GM18909 (cell line): ENCODE results near the gene RAD50.
A peak's percentile ranks its signal among the peaks of the same experiment; 100 is the strongest.
"Not testable (repeated sequence)": the region's sequence is repeated elsewhere in the genome, so short reads cannot be mapped to it uniquely, and the experiment has no call there.

Experiments used
- ATAC-seq: cut with Tn5 transposase; IDR thresholded peaks from one replicate; pipeline ENCODE4 v1.9.1; 2021; ENCODE audit warnings: mild to moderate bottlenecking; ENCODE audit not compliant: unreplicated experiment, poor library complexity

The RAD50 gene

GRCh38 chr5:132556153-132556762 lies 519 bp upstream of the RAD50 start:
- ATAC-seq: no peak

- ATAC-seq: peak; percentile 41
These were observed 848 bp downstream of the RAD50 start for GRCh38 chr5:132557478-132558172.

GRCh38 chr5:132559383-132560060 lies 2.7 kb downstream of the RAD50 start:
- no peak for ATAC-seq

GRCh38 chr5:132561601-132562000 lies 4.8 kb downstream of the RAD50 start:
- no peak for ATAC-seq

- not testable (repeated sequence) for ATAC-seq
These were observed 7.8 kb downstream of the RAD50 start for GRCh38 chr5:132564555-132564954.

GRCh38 chr5:132566657-132567056 lies 9.9 kb downstream of the RAD50 start:
- no peak for ATAC-seq

- ATAC-seq: no peak
These were observed 19.3 kb downstream of the RAD50 start for GRCh38 chr5:132576123-132576522.

- ATAC-seq: not testable (repeated sequence)
These were observed 27.8 kb downstream of the RAD50 start for GRCh38 chr5:132584560-132584959.

GRCh38 chr5:132586063-132586462 lies 29.3 kb downstream of the RAD50 start:
- ATAC-seq: no peak

- no peak for ATAC-seq
These were observed 32.7 kb downstream of the RAD50 start for GRCh38 chr5:132589467-132589866.

GRCh38 chr5:132591145-132591544 lies 34.4 kb downstream of the RAD50 start:
- ATAC-seq: no peak

- no peak for ATAC-seq
These were observed 35.7 kb downstream of the RAD50 start for GRCh38 chr5:132592521-132592920.

GRCh38 chr5:132594170-132594569 lies 37.4 kb downstream of the RAD50 start:
- ATAC-seq: no peak

GRCh38 chr5:132595624-132596023 lies 38.8 kb downstream of the RAD50 start:
- ATAC-seq: no peak

- no peak for ATAC-seq
These were observed 44.4 kb downstream of the RAD50 start for GRCh38 chr5:132601071-132601728.

GRCh38 chr5:132607095-132607494 lies 50.3 kb downstream of the RAD50 start:
- ATAC-seq: no peak

- ATAC-seq: no peak
These were observed 51.3 kb downstream of the RAD50 start for GRCh38 chr5:132608107-132608506.

GRCh38 chr5:132611965-132612364 lies 55.2 kb downstream of the RAD50 start:
- ATAC-seq: no peak

- no peak for ATAC-seq
These were observed 56.1 kb downstream of the RAD50 start for GRCh38 chr5:132612846-132613245.

GRCh38 chr5:132621699-132622098 lies 64.9 kb downstream of the RAD50 start:
- no peak for ATAC-seq

- ATAC-seq: no peak
These were observed 65.8 kb downstream of the RAD50 start for GRCh38 chr5:132622608-132623007.
